CD4-positive, alpha-beta T cell treated with Interleukin-17A for 4 hours (primary cell): ENCODE results near the gene VRTN.

Experiments used
- DNase-seq: peaks from one replicate; pipeline ENCODE4 v3.0.0-alpha.2; 2020; ENCODE audit warnings: mixed read lengths

The VRTN gene

GRCh38 chr14:74400031-74400685 lies 51.9 kb downstream of the VRTN start:
- DNase-seq: no peak

- no peak for DNase-seq
These were observed 52.7 kb downstream of the VRTN start for GRCh38 chr14:74400919-74401503.

- DNase-seq: peak; percentile 63
These were observed 53.4 kb downstream of the VRTN start for GRCh38 chr14:74401504-74402241.

GRCh38 chr14:74402401-74403251 lies 54.4 kb downstream of the VRTN start:
- no peak for DNase-seq

GRCh38 chr14:74403619-74404417 lies 55.5 kb downstream of the VRTN start:
- DNase-seq: no peak

- DNase-seq: no peak
These were observed 56.2 kb downstream of the VRTN start for GRCh38 chr14:74404435-74404834.

- DNase-seq: no peak
These were observed 57.4 kb downstream of the VRTN start for GRCh38 chr14:74405663-74406062.

- DNase-seq: no peak
These were observed 58.9 kb downstream of the VRTN start for GRCh38 chr14:74407021-74407800.

- no peak for DNase-seq
These were observed 59.5 kb downstream of the VRTN start for GRCh38 chr14:74407801-74408154.

- DNase-seq: no peak
These were observed 60.6 kb downstream of the VRTN start for GRCh38 chr14:74408870-74409269.

GRCh38 chr14:74409441-74409840 lies 61.2 kb downstream of the VRTN start:
- no peak for DNase-seq
